PC-9 (cell line): ENCODE results near the gene DLG1. TPM values are rescaled to one million over a fixed set of nuclear protein-coding genes. Genes with fewer than 3 reads are reported as not detected.

Experiments
- BruUV-seq: library from RNA; stranded (reverse); fragments of 400-500 nt; replicated peaks from 2 replicates; lab custom pipeline; 2021; lab: Mats Ljungman, UMichigan
- CTCF ChIA-PET: fragments of 300-600 bp; sonication (Branson Sonifier 250); formaldehyde crosslinking; loops from one replicate; lab custom pipeline; 2022; ENCODE audit warnings: antibody characterized with exemption; lab: Charles Lee
- POLR2A ChIA-PET: fragments of 300-600 bp; sonication (Branson Sonifier 250); formaldehyde crosslinking; loops from one replicate; lab custom pipeline; 2022; ENCODE audit warnings: antibody characterized with exemption; ENCODE audit not compliant: unreplicated experiment; lab: Charles Lee
- DNase-seq, 2 experiments: peaks; one replicate each; pipeline versions ENCODE4 v3.0.0 to v3.0.0-alpha.2; 2015 to 2022; ENCODE audit warnings: mixed read lengths in 1 of 2
- H2AFZ ChIP-seq: fragments of 200-600 bp; sonication (generic); 2 replicates; pipeline ENCODE4 v1.8.1; 2017; ENCODE audit warnings: antibody characterized with exemption
- H3F3A ChIP-seq: fragments of 200-600 bp; sonication (generic); 2 replicates; pipeline ENCODE4 v1.8.1; 2017; ENCODE audit warnings: antibody characterized with exemption, mild to moderate bottlenecking, low read depth; ENCODE audit not compliant: insufficient read depth
- H3K27ac ChIP-seq: fragments of 200-600 bp; sonication (generic); 2 replicates; pipeline ENCODE4 v1.6.1; 2016; ENCODE audit warnings: mixed run types
- H3K27me3 ChIP-seq: fragments of 200-600 bp; sonication (generic); 2 replicates; pipeline ENCODE4 v1.6.1; 2016; ENCODE audit warnings: low read depth, mixed run types; ENCODE audit not compliant: insufficient read depth
- H3K36me3 ChIP-seq: fragments of 200-600 bp; sonication (generic); 2 replicates; pipeline ENCODE4 v1.6.1; 2016; ENCODE audit warnings: low read depth, mixed run types
- H3K4me1 ChIP-seq: fragments of 200-600 bp; sonication (generic); replicated peaks from 2 replicates; pipeline ENCODE4 v1.6.1; 2016; ENCODE audit warnings: mixed run types; ENCODE audit not compliant: insufficient read depth
- H3K4me2 ChIP-seq: fragments of 200-600 bp; sonication (generic); 2 replicates; pipeline ENCODE4 v1.6.1; 2017; ENCODE audit warnings: mixed run types
- H3K4me3 ChIP-seq: fragments of 200-600 bp; sonication (generic); 2 replicates; pipeline ENCODE4 v1.6.1; 2016; ENCODE audit warnings: mixed run types
- H3K79me2 ChIP-seq: fragments of 200-600 bp; sonication (generic); 2 replicates; pipeline ENCODE4 v1.6.1; 2017; ENCODE audit warnings: low read depth, mixed run types
- H3K9me2 ChIP-seq: fragments of 200-600 bp; sonication (generic); 2 replicates; pipeline ENCODE4 v1.8.1; 2017; ENCODE audit warnings: mild to moderate bottlenecking; ENCODE audit not compliant: insufficient read depth
- H3K9me3 ChIP-seq: fragments of 200-600 bp; sonication (generic); 2 replicates; pipeline ENCODE4 v1.8.1; 2016; ENCODE audit warnings: low read depth; ENCODE audit not compliant: insufficient read depth
- H4K20me1 ChIP-seq: fragments of 200-600 bp; sonication (generic); 2 replicates; pipeline ENCODE4 v1.8.1; 2017; ENCODE audit not compliant: insufficient read depth
- EZH2 ChIP-seq: fragments of 200-600 bp; sonication (generic); IDR thresholded peaks from 2 replicates; pipeline ENCODE4 v1.8.0; 2017; ENCODE audit warnings: antibody characterized with exemption, low read depth
- intact Hi-C: fragments of 100-400 bp; cut with micrococcal nuclease; formaldehyde crosslinking; loops from one replicate; pipeline ENCODE4 v1.10.0; 2022; ENCODE audit not compliant: unreplicated experiment
- total RNA-seq: library from RNA; stranded (reverse); gene quantifications from 2 replicates; pipeline ENCODE4 v1.2.3, GENCODE V29; 2021
- TF ChIP-seq, protein P1 (sequence below): fragments of 200-600 bp; sonication (generic); conservative IDR thresholded peaks from 2 replicates; pipeline ENCODE4 v1.6.1; 2017; ENCODE audit warnings: mixed run types, antibody characterized with exemption, mild to moderate bottlenecking, moderate library complexity

DLG1 gene
- total RNA-seq, 1 experiment from 2014 or later, result 201 TPM

- no TSS peak for BruUV-seq
- Histone ChIP-seq H3K9me2 (no peaks in the 10 kb centered on the region), H2AFZ (peak overlapping the region; percentile 79)
These were observed 704 bp downstream of the DLG1 start for GRCh38 chr3:197297476-197298340.

GRCh38 chr3:197297002-197297401 lies 1.4 kb downstream of the DLG1 start:
- no peaks in the 10 kb centered on the region for H3K27me3 ChIP-seq
- peak overlapping the region; percentile 92 for H3K4me2 ChIP-seq
- POLR2A ChIA-PET, result interaction anchor here (0.6 to 1.1 kb wide), 2 partner anchors 203 to 268 kb away, joined by 3 to 6 read pairs; partner anchors contain the start of gene MELTF
- BruUV-seq, result TSS peak; percentile 25
- peaks cover 20% of the 10 kb centered on the region for H4K20me1 ChIP-seq
- H3K9me2 ChIP-seq, result no peaks in the 10 kb centered on the region
- peak in 1 of 2 experiments; percentile 49 for DNase-seq
- peaks cover 43% of the 10 kb centered on the region for H3F3A ChIP-seq
- H2AFZ ChIP-seq, result peak overlapping the region; percentile 79
- intact Hi-C loops, result no loop called here
- CTCF ChIA-PET, result interaction anchor here (1.3 kb wide), 1 partner anchor 157 kb away, joined by 14 read pairs; no protein-coding TSS in a partner anchor
- TF ChIP-seq, protein P1, sequence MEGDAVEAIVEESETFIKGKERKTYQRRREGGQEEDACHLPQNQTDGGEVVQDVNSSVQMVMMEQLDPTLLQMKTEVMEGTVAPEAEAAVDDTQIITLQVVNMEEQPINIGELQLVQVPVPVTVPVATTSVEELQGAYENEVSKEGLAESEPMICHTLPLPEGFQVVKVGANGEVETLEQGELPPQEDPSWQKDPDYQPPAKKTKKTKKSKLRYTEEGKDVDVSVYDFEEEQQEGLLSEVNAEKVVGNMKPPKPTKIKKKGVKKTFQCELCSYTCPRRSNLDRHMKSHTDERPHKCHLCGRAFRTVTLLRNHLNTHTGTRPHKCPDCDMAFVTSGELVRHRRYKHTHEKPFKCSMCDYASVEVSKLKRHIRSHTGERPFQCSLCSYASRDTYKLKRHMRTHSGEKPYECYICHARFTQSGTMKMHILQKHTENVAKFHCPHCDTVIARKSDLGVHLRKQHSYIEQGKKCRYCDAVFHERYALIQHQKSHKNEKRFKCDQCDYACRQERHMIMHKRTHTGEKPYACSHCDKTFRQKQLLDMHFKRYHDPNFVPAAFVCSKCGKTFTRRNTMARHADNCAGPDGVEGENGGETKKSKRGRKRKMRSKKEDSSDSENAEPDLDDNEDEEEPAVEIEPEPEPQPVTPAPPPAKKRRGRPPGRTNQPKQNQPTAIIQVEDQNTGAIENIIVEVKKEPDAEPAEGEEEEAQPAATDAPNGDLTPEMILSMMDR, result no peak
- no peak for TF ChIP-seq EZH2
- H3K27ac ChIP-seq, result peak overlapping the region; percentile 81
- H3K79me2 ChIP-seq, result peaks cover 70% of the 10 kb centered on the region
- peaks cover 44% of the 10 kb centered on the region for H3K36me3 ChIP-seq
- H3K9me3 ChIP-seq, result no peaks in the 10 kb centered on the region
- H3K4me3 ChIP-seq, result peak overlapping the region; percentile 62
- H3K4me1 ChIP-seq, result peaks cover 58% of the 10 kb centered on the region

More at GRCh38 chr3:197297476-197298340, 704 bp downstream of the DLG1 start:
- TF ChIP-seq, protein P1, result no peak
- TF ChIP-seq EZH2, result no peak
- Histone ChIP-seq H3K27me3 (no peaks in the 10 kb centered on the region), H3K4me1 (peaks cover 57% of the 10 kb centered on the region), H4K20me1 (peaks cover 14% of the 10 kb centered on the region), H3K27ac (peak overlapping the region; percentile 81), H3K79me2 (peaks cover 63% of the 10 kb centered on the region), H3K4me3 (peak overlapping the region; percentile 62), H3K36me3 (peaks cover 37% of the 10 kb centered on the region), H3F3A (peaks cover 41% of the 10 kb centered on the region), H3K4me2 (peak overlapping the region; percentile 92), H3K9me3 (no peaks in the 10 kb centered on the region)
- DNase-seq, result peak; percentile 79 to 96
- intact Hi-C loops, result loop anchor here (1.0 to 2.0 kb wide), 5 partner anchors 70 to 213 kb away; no protein-coding TSS in a partner anchor
- ChIA-PET CTCF (interaction anchor here (0.6 to 1.3 kb wide), 6 partner anchors 76 to 332 kb away, joined by 3 to 14 read pairs (median 3); no protein-coding TSS in a partner anchor), POLR2A (interaction anchor here (0.6 to 1.1 kb wide), 7 partner anchors 12 to 202 kb away, joined by 3 to 20 read pairs (median 9); no protein-coding TSS in a partner anchor)

DNA sequence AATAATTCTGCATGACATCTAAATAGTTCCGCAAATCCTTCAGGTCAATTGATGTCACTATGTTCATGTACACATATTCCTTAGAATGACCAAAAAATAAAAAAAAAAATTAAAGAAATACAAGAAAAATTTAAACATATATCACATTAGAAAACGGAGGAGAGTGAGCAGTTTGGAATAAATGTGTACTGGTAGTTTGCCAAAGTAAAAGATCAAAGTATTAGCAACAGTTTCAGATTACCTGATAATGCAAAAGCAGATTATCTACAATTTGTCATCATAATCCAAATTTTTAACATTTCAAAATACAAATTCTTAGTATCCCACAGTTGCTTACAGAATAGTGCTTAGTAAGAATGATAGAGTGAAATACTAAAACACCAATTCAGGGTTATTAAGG lies 1.9 kb downstream of the DLG1 start:
- H3K36me3 ChIP-seq, result peaks cover 48% of the 10 kb centered on the region
- CTCF ChIA-PET, result no interaction called here
- H3F3A ChIP-seq, result peaks cover 46% of the 10 kb centered on the region
- H3K9me3 ChIP-seq, result no peaks in the 10 kb centered on the region
- POLR2A ChIA-PET, result interaction anchor here (0.6 to 0.8 kb wide), 2 partner anchors 22 to 267 kb away, joined by 6 to 7 read pairs; partner anchors contain the start of gene MELTF
- H3K4me3 ChIP-seq, result peak overlapping the region; percentile 62
- peak overlapping the region; percentile 92 for H3K4me2 ChIP-seq
- intact Hi-C loops, result no loop called here
- H3K27ac ChIP-seq, result peak overlapping the region; percentile 81
- peaks cover 75% of the 10 kb centered on the region for H3K79me2 ChIP-seq
- BruUV-seq, result no TSS peak
- H3K4me1 ChIP-seq, result peaks cover 63% of the 10 kb centered on the region
- DNase-seq, result no peak
- TF ChIP-seq, protein P1, result no peak
- TF ChIP-seq EZH2, result no peak
- H2AFZ ChIP-seq, result no peak overlapping the region
- H4K20me1 ChIP-seq, result peaks cover 24% of the 10 kb centered on the region
- no peaks in the 10 kb centered on the region for H3K27me3 ChIP-seq
- H3K9me2 ChIP-seq, result no peaks in the 10 kb centered on the region
